WI38 (cell line): ENCODE data around the gene ZNF576.
"Not testable (repeated sequence)": the region's sequence is repeated elsewhere in the genome, so short reads cannot be mapped to it uniquely, and the experiment has no call there.

ENCODE experiments used
- H3K4me3 ChIP-seq: 2 replicates; pipeline ENCODE4 v1.5.1; 2011; ENCODE audit warnings: low read depth, mild to moderate bottlenecking, control low read depth, low read length
- TF ChIP-seq, protein P1 (sequence below): IDR thresholded peaks from 2 replicates; pipeline ENCODE4 v1.5.1; 2012; ENCODE audit warnings: low read depth, mild to moderate bottlenecking, control low read depth, low read length

ZNF576 gene

DNA sequence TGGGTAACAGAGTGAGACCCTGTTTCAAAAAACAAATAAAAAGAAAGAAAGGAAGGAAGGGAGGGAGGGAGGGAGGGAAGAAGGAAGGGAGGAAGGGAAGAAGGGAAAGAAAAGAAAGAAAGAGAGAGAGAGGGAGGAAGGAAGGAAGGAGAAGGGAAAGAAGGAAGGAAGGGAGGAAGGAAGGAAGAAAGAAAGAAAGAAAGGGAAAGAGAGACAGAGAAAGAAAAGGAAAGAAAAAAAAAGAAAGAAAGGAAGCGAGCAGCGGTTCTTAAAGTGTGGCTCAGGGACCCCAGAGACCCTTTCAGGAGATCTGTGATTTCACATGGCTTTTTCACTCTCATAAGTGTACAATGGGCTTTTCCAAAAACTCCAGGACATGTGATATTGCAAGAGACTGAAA, 53.1 kb downstream of the ZNF576 start:
- TF ChIP-seq, protein P1, sequence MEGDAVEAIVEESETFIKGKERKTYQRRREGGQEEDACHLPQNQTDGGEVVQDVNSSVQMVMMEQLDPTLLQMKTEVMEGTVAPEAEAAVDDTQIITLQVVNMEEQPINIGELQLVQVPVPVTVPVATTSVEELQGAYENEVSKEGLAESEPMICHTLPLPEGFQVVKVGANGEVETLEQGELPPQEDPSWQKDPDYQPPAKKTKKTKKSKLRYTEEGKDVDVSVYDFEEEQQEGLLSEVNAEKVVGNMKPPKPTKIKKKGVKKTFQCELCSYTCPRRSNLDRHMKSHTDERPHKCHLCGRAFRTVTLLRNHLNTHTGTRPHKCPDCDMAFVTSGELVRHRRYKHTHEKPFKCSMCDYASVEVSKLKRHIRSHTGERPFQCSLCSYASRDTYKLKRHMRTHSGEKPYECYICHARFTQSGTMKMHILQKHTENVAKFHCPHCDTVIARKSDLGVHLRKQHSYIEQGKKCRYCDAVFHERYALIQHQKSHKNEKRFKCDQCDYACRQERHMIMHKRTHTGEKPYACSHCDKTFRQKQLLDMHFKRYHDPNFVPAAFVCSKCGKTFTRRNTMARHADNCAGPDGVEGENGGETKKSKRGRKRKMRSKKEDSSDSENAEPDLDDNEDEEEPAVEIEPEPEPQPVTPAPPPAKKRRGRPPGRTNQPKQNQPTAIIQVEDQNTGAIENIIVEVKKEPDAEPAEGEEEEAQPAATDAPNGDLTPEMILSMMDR: no peak
- no peak overlapping the region for H3K4me3 ChIP-seq

DNA sequence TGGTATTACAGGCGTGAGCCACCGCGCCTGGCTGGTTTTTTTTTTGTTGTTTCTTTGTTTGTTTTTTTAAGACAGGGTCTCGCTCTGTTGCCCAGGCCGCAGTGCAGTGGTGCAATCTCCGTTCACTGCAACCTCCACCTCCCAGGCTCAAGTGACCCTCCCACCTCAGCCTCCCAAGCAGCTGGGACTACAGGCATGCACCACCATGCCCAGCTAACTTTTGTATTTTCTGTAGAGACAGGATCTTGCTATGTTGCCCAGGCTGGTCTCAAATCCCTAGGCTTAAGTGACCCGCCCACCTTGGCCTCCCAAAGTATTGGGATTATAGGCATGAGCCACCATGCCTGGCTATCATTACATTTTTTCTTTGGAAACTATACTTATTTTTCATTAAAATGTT, 53.9 kb downstream of the ZNF576 start:
- not testable (repeated sequence) for H3K4me3 ChIP-seq
